Gastrocnemius medialis (tissue), 4 donors: ENCODE measurements around the gene SMG6.

Experiments
- CTCF ChIP-seq, 5 experiments: fragments of 450-650 bp in 3 of 5; fragments of 200-600 bp in 2 of 5; sonication (generic) in 2 of 5; IDR thresholded peaks in 4 of 5; conservative IDR thresholded peaks in 1 of 5; 1 replicate in 4 of 5; 2 replicates in 1 of 5; pipeline ENCODE4 v1.5.1; 2016 to 2019; ENCODE audit warnings: antibody characterized with exemption in 5 of 5, mild to moderate bottlenecking in 3 of 5, moderate library complexity in 3 of 5
- POLR2A ChIP-seq, 2 donors: fragments of 450-650 bp; IDR thresholded peaks; one replicate each; pipeline ENCODE4 v1.6.1; 2017; ENCODE audit warnings: antibody characterized with exemption in 2 of 2, mild to moderate bottlenecking in 2 of 2, moderate library complexity in 2 of 2

- TF ChIP-seq CTCF (IDR thresholded peaks at IDR 0.05 in 4 of 5, conservative IDR thresholded peaks at IDR 0.05 in 1 of 5) = no peak
- no peak for TF ChIP-seq POLR2A (IDR thresholded peaks at IDR 0.05)
Observed at GRCh38 chr17:2068031-2068518, 235.5 kb downstream of the SMG6 start.
